HG02943 (cell line): ENCODE data around the gene NDC1.
"Not testable (repeated sequence)": the region's sequence is repeated elsewhere in the genome, so short reads cannot be mapped to it uniquely, and the experiment has no call there.

Experiments
- ATAC-seq: cut with Tn5 transposase; IDR thresholded peaks from one replicate; pipeline ENCODE4 v1.9.1; 2021; ENCODE audit warnings: mild to moderate bottlenecking, low read depth, moderate library complexity; ENCODE audit not compliant: unreplicated experiment

NDC1 gene

GRCh38 chr1:53833393-53833792 lies 4.7 kb downstream of the NDC1 start:
- ATAC-seq = no peak

DNA sequence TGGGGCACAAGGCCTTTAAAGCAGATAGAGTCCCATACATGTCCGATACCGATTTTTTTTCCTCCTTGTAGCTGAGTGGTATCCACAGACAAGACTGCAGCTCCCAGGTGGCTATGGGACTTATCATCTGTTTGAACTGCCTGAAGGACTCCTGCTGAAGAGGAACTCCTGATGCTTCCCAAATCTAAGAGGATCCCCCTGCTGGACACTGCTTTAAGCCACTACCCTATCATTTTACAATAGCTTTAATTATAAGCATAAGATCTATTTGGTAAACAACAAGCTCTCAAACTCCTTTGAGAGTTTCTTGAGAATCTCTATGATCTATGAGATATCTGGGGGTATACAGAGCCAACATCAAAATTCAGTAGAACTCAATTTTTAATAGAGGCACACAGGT lies 11.7 kb downstream of the NDC1 start:
- no peak for ATAC-seq

DNA sequence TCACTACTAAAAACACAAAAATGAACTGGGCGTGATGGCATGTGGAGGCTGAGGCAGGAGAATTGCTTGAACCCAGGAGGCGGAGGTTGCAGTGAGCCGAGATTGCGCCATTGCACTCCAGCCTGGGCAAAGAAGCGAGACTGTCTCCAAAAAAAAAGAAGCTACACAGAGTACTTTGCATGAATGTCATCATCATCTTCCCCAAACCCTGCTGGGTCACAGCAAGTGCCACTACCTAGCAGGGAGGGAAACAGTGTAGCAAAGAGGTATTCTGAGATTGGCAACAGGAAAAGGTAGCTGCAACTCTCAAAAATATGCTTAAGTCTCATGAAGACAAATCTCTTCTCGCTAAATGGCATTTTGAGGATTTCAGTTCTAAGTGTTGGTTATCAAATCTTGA lies 12.8 kb downstream of the NDC1 start:
- ATAC-seq = no peak

DNA sequence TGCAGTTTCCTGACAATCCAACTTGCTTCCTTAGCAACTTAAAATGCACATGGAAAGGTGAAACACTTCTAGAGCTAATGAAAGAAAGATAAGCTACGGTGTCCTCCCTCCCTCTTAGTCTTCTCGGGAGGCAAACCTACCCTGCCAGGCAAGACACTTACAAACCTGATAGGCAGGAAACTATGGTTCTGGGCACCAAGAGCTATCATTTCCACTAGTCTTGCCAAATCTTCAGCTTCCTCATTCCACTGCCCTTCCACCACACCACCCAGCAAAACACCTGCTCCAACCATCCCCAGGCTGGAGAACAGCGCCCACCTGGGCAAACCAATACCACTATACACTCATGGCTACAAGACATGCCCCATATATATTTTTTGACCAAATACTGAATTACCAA lies 15.2 kb downstream of the NDC1 start:
- no peak for ATAC-seq

DNA sequence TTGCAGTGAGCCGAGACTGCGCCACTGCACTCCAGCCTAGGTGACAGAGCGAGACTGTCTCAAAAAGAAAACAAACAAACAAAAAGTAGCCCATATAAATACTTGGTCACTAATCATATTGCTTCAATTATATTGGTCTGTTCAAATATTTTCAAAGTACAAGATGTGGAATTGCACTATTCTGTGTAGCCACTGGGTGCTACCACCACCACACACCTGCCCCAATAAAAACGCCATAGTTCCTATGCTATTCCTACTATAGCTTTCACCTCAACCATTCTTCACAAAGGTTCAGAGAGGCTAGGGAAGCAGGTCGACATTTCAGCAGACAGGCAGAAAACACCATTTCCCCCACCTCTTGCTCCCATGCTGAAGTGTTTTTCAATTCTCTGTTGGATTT lies 16.7 kb downstream of the NDC1 start:
- ATAC-seq = no peak

- no peak for ATAC-seq
These were observed 18.7 kb downstream of the NDC1 start for GRCh38 chr1:53819387-53819786.

- ATAC-seq = not testable (repeated sequence)
These were observed 21.5 kb downstream of the NDC1 start for GRCh38 chr1:53816584-53816983.

DNA sequence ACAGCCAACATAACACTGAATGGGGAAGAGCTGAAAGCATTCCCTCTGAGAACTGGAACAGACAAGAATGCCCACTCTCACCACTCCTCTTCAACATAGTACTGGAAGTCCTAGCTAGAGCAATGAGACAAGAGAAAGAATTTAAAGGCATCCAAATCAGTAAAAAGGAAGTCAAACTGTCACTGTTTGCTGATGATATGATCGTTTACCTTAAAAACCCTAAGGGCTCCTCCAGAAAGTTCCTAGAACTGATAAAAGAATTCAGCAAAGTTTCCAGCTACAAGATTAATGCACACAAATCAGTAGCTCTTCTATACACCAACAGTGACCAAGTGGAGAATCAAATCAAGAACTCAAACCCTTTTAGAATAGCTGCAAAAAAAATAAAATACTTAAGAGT lies 22.6 kb downstream of the NDC1 start:
- ATAC-seq = not testable (repeated sequence)

- no peak for ATAC-seq
These were observed 26.7 kb downstream of the NDC1 start for GRCh38 chr1:53811414-53811851.

DNA sequence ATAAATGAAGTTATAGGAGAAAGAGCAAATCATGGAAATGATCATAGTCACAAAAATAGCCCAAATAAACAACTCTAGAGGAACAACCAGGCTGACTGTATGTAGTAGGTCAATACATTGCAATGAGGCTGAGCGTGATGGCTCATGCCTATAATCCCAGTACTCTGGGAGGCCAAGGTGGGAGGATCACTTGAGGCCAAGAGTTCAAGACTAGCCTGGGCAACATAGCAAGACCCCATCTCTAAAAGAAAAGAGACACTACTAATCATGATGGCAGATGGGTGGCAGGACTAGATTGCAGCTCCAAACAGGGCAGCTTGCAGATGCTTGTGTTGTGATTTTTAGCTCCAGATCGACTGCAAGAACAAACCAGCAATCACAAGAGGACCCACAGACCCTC lies 27.6 kb downstream of the NDC1 start:
- no peak for ATAC-seq

- no peak for ATAC-seq
These were observed 28.1 kb downstream of the NDC1 start for GRCh38 chr1:53810007-53810406.

DNA sequence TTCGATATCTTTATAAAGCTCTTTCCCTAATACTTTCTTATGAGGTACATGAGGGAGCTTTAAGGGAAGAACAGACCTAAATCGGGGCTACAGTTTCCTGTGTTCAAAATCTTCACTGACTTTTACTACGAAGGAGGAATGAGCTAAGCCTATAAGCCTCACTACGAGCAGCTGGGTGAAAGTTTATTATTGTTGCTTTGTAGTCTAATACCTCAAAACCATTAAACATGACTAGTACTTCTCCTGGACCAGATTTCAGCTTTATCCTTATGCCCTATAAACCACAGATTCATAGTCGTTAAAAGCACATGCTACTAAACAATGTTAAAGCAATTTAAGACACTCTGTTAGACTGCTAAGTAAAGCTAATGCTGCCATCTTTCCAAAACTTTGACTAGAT lies 30.2 kb downstream of the NDC1 start:
- no peak for ATAC-seq

DNA sequence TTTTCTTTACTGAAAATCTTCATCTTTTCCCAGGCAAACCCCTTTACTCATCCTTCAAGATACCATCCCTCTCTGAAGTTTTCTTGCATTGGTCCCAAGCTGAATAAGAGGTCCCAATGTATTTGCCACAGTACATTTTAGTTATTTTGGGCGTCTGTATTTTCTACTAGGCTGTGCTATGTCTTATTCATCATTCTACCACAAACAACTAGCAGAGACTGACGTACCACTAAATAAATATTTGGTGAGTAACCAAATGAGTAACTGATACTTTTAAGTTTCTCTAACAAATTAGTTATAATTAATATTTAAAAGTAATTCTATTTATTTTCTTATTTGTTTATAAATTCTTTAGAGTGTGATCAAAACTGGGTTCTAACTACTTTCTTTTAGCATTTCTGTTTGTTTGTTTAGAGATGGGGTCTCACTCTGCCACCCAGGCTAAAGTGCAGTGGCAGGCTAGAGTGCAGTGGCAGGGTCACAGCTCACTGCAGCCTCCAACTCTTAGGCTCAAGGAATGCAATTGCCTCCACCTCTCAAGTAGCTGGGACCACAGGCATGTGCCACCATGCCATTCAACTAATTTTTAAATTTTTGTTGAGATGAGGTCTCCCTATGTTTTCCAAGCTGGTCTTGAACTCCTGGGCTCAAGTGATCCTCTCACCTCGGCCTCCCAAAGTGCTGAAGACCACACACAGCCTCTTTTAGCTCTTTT lies 33.1 kb downstream of the NDC1 start:
- ATAC-seq = no peak

DNA sequence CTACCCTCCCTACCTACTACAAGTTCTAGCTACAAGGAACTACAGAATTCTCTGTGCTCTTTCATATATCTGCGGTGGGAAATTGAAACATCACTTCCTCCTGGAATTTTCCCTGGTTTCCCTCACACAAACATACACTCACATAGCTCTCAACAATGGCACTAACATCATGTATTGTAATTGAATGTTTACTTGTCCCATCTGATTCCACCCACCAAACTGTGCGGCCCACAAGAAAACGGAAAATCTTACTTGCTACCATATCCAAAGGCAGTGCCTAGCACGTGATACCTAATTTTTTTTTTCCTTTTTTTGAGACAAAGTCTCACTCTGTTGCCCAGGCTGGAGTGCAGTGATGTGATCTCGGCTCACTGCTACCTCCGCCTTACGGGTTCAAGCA lies 33.9 kb downstream of the NDC1 start:
- no peak for ATAC-seq

DNA sequence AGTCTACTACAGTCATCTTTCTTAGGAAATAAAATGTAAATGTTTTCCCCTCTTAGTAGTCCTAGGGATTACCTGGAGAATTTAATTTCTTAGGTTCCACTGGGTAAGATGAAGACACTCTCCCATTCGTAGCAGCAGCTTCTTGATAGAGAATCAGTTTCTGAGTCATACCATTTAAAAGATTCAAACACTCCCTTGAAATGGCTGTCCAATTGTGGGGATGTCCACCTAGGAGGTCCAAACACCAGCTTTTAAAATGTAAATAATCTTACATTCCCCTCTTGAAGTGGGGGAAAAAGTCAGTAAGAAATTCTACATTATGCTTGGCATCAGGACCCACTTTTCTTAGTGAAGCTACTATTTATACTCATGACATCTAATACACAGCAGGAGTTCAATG lies 37.5 kb downstream of the NDC1 start:
- ATAC-seq = no peak

GRCh38 chr1:53799141-53799540 lies 39.0 kb downstream of the NDC1 start:
- ATAC-seq = no peak

- ATAC-seq = no peak
These were observed 45.3 kb downstream of the NDC1 start for GRCh38 chr1:53792806-53793205.

DNA sequence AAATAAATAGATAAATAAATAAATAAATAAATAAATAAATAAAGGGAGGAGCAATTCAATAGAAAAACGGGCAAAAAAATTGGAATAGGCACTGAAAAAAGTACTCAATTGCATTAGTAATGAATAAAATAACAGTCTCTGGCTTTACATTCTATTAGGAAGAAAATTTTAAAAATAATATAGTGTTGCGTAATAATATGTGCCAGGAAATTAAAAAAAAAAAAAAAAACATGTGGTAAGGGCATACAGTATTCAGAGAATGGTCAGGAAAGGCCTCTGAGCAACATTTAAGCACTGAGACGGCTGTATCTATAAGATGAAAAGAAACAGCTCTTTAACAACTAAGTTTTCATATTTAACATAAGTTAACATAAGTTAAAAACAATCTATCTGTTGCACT lies 50.4 kb downstream of the NDC1 start:
- ATAC-seq = no peak

GRCh38 chr1:53783056-53783455 lies 55.0 kb downstream of the NDC1 start:
- ATAC-seq = no peak

DNA sequence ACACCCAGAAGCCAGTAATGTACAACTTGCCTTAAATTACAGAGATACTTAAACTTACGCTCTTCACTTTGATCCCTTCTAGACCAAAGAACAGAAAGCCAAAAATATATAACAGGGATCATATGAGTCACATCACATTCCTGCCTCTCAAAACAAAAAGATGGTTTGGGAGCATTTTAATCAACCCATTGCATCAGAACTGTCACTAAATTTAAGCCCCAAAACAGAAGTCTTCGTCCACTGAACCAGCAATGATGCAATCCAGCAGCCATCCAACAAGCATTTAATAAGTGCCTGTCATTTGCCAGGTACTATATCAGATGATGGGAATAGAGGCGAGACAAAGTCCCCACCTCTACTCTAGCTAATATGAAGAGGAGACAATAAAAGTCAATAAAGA lies 56.4 kb downstream of the NDC1 start:
- ATAC-seq = no peak

GRCh38 chr1:53777272-53777671 lies 60.8 kb downstream of the NDC1 start:
- ATAC-seq = no peak

- no peak for ATAC-seq
These were observed 66.4 kb downstream of the NDC1 start for GRCh38 chr1:53771648-53772047.

GRCh38 chr1:53769780-53770179 lies 68.3 kb downstream of the NDC1 start:
- ATAC-seq = no peak
